Stimulated activated CD8-positive, alpha-beta memory T cell treated with anti-CD3 and anti-CD28 coated beads, Interleukin-15, amount 100 ng/mL, for 4 hours (primary cell): ENCODE data around the gene BAIAP3.

ENCODE experiments used
- DNase-seq, 2 donors: peaks; one replicate each; pipeline ENCODE4 v3.0.0-alpha.2; 2020; ENCODE audit warnings: low read depth in 2 of 2

Gene BAIAP3

DNA sequence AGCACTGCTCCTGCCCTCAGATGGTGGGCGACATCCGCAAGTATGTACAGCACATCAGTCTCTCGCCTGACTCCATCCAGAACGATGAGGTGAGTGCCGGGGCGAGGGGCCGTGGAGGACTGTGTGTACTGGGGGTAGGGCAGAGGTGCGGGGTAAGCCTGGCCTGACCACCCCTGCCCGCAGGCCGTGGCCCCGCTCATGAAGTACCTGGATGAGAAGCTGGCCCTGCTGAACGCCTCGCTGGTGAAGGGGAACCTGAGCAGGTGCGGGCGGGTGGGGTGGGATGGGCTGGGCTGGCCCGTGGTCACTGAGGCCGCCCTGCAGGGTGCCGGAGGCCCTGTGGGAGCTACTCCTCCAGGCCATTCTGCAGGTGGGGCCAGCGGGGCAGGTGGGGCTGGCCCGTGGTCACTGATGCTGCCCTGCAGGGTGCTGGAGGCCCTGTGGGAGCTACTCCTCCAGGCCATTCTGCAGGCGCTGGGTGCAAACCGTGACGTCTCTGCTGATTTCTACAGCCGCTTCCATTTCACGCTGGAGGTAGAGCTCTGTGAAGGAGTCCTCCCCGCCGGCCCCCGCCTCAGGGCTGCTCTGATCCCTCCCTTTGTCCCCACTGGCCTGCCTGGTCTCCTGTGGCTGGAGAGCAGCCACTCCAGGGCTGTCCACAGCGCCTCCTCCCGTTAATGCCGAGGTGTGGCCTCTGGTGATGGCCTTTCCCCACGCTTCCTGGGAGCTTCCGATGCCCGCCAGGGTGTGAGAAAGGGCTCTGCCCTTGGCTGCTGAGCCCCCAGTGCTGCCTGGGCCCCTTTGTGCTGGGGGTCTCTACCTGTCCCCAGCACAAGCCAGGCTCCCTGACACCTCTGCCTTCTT lies 13.2 kb downstream of the BAIAP3 start:
- DNase-seq = no peak

DNA sequence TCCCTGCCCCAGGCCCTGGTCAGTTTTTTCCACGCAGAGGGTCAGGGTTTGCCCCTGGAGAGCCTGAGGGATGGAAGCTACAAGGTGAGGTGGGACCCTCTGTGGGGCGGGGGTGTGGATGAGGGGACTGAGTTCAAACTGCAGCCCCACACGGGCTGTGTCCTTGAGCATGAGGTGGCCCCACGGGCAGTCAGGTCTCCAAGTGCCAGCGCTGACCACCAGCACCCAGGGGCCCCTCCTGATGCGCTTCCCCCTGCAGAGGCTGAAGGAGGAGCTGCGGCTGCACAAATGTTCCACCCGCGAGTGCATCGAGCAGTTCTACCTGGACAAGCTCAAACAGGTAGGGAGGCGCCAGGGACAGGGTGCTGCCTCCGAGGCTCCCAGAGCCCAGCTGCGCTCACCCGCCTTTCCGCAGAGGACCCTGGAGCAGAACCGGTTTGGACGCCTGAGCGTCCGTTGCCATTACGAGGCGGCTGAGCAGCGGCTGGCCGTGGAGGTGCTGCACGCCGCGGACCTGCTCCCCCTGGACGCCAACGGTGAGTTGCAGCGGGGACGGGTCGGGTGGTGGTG lies 13.9 kb downstream of the BAIAP3 start:
- DNase-seq = no peak

DNA sequence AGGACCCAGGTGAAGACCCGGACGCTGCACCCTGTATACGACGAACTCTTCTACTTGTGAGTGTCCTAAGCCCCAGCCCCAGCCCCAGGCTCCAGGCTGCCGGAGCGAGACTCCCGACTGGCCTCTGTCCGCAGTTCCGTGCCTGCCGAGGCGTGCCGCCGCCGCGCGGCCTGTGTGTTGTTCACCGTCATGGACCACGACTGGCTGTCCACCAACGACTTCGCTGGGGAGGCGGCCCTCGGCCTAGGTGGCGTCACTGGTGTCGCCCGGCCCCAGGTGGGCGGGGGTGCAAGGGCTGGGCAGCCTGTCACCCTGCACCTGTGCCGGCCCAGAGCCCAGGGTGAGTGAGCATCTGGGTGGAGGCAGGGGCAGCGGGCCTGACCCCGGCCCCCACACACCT lies 14.5 kb downstream of the BAIAP3 start:
- DNase-seq = no peak

DNA sequence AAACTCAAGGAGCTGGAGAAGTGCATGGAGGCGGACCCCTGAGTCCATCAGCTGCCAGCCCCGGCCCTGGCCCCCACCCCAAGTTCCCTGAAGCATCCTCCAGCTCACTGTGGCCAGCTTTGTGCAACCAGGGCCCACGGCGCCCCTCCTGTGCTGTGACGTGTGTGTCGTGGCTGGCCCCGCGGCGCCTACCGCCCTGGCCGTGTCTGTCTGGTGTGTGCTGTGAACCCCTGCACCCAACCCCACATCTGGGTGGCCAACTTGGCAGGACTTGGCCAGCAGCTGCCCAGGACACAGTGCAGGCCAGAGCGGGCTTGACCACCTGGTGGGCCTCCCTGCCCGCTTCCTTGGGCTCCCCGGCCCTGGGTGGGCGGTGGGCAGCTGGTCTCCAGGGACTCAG lies 15.0 kb downstream of the BAIAP3 start:
- no peak for DNase-seq

DNA sequence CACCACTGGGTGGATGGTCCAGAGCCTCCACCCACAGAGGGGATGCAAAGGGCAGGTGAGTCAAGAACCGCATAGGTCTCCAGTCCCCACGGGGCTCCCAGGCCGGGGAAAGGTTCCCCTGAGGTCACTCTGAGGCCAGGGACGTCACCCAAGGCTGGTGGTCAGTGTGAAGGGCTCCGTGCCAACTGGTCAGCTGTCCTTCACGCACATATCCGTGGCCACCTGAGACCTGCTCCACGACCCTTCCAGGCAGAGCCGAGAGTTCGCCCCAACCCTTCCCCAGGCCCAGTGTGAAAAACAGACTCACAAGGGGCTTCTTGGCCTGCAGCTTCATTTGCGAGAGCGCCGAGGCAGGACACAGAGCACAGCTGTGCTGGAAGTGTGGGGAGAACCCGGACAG lies 15.5 kb downstream of the BAIAP3 start:
- no peak for DNase-seq

DNA sequence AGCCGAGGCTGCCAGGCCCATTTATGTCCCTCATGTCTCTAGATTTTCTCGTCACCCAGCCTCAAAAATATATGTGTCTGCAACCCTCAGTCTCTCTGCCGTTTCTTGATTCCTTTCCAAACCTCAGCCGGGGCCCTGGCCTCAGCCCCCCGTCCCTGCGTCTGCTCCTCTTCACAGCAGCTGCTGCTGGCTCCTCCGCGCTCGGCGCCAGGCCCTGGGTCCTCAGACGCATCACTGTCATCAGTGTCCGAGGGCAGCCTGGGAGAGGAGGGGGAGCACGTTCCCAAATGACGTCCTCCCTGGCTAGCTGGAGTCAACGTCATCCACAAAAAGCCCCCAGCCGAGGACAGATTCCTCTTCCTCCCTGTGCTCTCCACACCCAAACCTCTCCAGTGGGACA lies 15.9 kb downstream of the BAIAP3 start:
- DNase-seq = no peak

DNA sequence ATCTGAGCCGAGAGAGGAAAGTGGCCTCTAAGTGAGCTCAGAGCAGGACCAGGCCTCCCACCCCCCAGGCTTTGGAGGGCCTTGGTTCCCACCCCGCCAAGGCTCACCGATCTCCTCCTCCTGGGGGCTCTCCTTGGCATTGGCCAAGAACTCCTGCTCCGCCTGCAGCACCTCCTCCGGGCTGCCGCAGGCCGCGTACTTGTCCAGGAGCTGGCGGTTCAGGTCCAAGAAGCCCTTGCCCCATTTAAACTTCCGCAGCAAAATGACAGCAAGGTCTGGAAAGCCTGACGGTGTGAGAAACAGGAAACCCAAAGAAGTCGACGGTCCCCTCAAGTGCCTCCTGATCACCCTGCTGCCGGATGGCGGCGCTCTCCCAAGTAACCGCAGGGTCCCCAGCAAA lies 16.5 kb downstream of the BAIAP3 start:
- no peak for DNase-seq

DNA sequence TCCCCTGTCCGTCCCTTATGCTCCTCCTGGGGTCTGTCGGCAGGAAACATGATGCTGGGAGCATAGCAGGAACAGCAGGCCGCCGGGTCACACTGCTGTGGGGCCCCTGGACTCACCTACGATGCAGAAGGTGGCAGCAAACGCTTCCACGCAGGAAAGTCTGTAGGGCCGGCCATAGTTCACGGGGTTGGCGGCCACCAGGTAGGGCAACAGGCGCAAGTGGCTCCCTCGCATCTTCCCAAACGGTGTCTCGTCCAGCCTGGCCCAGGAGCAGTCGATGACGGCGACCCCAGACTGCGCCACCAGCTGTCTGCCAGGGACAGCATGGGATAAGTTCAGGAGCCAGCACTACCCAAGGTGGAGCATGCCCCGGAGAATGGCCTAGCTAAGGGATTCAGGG lies 17.2 kb downstream of the BAIAP3 start:
- DNase-seq = no peak

DNA sequence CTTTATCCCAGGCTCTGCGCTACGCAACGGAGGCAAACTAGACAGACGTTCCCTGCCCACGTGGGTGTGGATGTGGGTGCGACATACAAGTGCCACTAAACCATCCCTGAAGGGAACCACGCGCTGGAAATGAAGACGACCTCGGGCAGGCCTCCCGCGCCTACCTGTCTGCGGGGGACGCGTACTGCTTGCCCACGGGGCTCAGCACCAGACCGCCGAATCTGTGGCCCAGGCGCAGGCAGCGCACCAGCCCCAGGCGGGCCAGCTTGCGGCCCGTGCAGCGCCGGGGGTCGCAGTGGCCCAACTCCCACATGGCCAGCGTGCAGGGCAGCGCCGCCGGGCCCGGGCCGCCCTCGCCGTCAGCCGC lies 17.8 kb downstream of the BAIAP3 start:
- DNase-seq = no peak

DNA sequence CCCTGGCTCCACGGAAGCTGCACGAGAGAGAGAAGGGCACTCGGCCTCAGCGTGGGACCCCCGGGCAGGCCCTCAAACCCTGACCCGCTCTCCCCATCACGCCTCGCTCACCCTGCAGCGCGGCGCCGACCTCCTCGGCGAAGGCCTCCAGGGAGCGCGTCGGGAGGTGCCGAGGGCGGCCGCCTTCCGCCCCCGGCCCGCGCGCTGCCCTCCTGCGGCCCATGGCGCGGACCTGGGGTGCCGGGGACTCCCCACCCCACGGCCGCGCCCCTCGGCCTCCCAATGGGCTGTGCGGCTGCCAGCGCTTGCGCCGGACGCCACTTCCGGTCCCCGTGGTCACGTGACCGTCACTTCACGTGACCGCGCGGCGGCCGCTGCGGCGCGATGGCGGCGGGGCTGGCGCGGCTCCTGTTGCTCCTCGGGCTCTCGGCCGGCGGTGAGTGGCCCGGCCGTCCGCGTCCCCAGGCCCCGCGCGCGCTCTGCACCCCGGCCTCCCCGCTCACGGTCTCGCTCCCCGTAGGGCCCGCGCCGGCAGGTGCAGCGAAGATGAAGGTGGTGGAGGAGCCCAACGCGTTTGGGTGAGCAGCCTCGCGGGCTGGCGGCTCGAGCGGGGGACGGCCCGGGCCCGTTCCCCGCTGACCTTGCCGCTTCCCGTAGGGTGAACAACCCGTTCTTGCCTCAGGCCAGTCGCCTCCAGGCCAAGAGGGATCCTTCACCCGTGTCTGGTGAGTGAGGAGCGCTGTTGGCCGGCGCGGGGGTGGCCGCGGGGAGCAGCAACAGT lies 18.3 kb downstream of the BAIAP3 start, which contains the start of the genes GNPTG and TSR3:
GNPTG (plus strand) TSS at position 350 of the 781 bp plus-strand sequence; CDS start at position 385, 35 bp downstream.
TSR3 (minus strand) TSS at position 297 of the 781 bp plus-strand sequence; CDS start at position 223, 74 bp downstream.
- DNase-seq = peak; percentile 51 to 74

DNA sequence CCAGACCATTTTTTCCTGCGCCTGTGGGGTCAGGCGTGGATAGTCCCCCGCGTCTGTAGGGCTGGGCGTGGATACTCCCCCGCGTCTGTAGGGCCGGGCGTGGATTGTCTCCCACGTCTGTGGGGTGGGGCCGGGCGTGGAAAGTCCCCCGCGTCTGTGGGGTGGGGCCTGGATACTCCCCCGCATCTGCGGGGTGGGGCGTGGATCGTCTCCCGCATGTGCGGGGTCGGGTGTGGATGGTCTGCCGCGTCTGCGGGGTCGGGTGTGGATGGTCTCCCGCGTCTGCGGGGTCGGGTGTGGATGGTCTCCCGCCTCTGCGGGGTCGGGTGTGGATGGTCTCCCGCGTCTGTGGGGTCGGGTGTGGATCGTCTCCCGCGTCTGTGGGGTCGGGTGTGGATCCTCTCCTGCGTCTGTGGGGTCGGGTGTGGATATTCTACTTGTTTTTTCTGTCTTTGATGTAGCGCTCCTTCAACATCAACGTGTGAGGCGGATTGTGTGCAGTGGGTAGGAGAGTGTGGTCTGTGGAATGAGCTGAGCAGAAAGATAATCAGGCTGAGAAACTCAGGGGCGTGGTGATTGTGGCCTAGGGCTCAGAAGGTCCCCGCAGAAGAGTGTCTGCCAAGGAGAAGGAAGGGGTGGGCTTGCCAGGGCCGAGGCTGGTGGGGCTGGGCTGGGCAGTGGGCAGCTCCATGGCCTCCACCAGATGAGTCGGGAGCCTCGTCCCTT lies 21.5 kb downstream of the BAIAP3 start:
- DNase-seq = no peak

DNA sequence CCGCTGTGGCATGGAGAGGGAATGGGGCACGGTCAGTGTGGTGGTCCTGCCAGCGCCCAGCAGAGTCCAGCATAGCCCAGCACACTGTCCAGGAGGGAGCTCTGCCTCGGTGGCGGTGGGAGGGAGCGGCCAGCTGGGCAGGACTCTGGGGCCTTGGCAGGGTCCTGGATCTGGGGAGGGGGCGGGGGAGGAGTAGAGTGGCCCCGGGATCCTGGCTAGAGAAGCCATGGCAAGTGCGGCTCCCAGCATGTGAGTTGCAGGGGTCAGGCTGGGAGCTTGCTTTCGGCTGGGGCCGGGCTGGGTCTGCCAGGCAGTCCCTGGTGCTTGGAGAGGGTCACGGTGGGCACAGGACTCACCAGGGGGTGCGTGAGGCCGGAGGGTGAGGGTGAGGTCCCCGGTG lies 22.1 kb downstream of the BAIAP3 start:
- DNase-seq = no peak

DNA sequence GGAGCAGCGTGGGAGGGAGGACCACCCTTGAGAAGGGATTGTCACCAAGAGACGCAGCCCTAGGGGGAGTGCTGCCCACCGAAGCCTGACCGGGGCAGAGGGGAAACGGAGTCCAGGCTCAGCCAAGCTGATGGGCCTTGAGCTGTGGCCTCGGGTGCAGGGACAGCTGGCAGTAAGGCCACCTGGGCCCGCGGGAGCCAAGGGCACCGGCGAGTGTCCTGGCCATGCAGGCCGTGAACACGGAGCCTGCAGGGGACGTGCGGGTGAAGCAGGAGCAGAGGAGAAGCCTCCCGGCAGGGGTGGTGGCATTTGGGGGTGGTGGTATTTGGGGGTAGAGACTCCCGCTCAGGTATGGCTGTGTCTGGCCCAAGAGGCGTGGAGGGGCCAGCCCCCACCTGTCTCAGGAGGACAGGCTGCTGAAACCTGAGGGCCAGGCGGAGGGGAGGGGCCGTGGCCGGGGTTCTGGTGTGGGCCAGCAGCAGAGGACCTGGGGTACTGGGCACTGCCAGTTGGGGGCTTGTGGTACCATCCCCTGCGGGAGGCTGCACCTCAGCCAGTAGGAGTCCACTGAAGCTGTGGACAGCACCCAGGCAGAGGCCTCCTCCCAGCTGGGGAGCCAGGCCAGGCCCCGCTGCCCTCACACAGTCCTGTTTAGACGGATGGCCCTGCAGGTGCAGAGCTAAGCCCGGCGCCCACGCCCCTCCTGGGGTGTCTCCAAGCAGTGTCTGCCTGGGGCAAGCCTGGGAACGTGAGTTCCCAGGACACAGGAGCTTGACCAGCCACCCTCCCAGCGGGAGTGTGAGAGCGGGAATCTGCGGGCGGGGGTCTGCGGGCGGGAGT lies 22.8 kb downstream of the BAIAP3 start:
- no peak for DNase-seq

DNA sequence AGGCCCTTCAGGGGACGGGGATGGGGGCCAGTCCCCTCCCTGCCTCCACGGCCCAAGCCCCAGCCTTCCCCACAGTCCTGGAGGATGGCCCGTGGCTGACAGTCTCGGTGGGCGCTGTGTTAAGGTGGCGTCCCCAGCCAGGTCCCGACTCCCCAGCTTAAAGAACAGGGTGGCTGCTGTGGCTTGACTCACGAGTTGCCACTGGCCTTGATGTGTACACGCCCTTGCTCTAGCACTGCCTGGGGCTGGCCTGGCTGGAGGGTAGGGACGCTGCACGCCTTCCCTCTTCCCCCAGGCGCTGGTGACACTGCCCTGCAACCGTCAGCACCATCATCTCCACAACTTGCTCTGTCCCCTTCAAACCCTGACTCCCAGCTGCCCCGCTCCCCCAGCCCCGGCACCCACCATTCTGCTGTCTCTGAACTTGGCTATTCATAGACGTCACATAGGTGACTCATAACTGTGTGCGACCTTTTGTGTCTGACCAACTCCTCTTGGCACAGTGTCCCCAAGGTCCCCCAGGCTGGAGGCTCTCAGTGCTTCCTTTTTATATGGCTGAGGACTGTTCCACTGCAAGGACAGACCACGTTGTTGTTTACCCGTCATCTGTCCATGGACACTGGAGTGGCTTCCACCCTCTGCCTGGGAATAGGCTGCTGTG lies 24.6 kb downstream of the BAIAP3 start:
- no peak for DNase-seq

DNA sequence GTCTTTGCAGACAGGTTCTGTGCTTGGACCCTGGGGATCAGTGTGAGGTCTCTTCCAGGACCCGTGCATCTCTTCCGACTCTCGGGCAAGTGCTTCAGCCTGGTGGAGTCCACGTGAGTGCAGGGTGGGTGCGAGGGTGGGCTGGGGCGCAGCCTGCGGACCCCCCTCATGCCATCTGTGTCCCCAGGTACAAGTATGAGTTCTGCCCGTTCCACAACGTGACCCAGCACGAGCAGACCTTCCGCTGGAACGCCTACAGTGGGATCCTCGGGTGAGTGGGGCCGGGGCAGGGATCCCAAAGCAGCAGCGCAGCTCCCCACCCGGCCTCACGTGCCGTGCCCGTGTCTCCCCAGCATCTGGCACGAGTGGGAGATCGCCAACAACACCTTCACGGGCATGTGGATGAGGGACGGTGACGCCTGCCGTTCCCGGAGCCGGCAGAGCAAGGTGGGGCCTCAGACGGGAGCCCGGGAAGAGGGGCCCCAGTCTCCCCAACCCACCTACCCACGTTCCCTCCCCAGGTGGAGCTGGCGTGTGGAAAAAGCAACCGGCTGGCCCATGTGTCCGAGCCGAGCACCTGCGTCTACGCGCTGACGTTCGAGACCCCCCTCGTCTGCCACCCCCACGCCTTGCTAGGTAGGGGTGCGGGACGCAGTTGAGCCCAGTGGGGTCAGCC lies 28.4 kb downstream of the BAIAP3 start:
- DNase-seq = no peak

DNA sequence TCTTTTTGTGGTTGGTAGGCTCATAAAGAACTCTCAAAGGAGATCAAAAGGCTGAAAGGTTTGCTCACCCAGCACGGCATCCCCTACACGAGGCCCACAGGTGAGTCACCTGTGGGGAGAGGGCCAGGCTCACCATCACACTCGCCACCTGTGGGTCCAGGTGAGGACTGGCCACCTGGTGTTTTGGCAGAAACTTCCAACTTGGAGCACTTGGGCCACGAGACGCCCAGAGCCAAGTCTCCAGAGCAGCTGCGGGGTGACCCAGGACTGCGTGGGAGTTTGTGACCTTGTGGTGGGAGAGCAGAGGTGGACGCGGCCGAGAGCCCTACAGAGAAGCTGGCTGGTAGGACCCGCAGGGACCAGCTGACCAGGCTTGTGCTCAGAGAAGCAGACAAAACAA lies 29.4 kb downstream of the BAIAP3 start:
- DNase-seq = no peak

DNA sequence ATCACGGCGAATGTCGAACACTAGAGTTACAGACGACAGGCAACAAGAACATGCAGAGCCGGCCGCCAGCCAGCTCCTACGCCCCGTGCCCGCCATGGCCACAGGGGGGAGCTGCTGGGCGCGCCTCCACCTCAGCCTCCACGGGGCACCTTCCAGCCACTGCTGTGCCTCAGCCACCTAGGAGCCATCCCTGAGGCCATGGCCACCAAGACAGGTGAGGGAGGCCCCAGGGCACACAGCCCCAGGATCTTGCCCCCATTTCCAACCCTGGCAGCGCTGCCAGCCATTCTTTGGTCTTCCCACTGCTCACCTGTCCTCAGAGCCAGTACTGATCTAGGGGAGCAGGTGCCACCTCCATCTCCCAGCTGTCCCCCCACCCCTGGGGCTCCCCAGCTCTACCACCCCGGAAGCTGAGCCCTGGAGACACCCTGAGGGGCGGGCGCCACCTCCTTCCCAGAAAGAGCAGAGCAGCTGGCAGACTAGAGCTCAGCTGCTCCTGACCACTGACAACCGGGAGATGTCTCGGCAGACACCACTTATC lies 30.1 kb downstream of the BAIAP3 start:
- no peak for DNase-seq

DNA sequence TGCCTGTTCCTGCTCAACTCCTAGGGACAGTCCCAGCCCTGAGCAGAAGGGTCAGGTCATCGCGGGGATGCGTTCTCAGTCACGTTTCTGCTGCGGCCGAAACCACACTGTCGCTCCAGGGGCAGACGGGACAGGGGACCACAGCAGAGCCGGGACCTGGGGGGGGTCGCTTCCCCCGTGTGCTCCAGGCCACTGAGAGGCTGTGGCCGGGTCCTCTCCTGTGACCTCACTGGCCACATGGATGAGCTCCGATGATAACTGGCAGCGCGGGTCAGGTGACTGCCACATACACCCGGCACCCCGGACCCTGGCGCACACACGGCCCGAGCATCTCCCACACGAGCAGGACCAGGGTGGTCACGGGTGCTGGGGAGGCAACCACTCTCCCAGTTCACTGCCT lies 31.1 kb downstream of the BAIAP3 start:
- DNase-seq = no peak

DNA sequence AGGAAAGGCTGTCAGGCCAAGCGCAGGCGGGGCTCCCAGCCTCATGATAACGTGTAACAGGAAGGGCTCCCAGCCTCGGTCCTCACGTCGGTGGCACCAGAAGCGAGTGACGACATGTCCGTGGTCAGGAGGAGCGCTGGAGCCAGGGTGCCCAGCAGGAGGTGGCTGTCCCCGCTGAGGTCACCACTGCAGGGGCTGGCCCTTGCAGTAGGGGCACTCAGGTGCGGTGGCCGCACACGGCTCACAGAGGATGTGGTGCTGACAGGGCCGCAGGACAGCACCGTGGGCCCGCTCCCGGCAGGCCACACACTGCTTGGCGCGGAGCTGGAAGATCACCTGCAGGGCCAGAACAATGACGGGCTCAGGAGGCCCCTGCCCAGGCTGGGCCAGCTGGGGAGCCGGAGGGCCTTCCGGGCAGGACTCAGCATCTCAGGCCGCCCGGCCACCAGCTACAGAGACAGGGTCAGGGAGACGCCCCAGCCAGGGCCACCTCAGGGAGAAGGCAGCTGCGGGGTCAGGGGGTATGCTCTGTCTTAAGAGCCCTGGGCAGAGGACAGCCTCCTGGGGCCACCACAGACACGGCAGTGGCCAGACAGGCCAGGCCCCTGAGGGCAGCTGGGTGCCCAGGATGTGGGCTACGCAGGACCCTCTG lies 32.7 kb downstream of the BAIAP3 start:
- no peak for DNase-seq
